ENCODE results near the gene PAK1.

DNA sequence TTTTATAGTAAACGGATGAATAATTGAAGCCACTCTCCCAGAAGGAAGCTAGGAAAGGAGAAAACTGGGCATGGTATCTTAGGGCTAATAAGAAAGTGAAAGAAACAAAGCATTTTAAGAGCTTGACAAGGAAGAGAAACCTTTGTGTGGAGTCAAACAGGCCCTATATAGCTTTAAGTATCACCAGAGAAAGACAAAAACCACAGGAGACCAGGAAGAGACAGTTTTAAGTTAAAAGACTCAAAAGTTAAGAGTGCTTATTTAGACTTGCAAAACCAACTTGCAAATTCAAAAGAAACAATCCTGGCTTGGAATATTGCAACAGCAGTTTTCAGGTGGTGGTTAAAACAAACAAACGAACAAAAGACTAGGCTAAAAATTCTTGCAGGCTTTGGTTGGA is 3.4 kb downstream of the PAK1 start:
- no peak for TF ChIP-seq POLR2AphosphoS5 (IDR thresholded peaks at IDR 0.05; ENCODE audit: insufficient read depth, low read depth, low read length)
- TF ChIP-seq POLR2A (IDR thresholded peaks at IDR 0.05; ENCODE audit: low read depth, low read length): no peak
- no peak for TF ChIP-seq GATA2 (IDR thresholded peaks at IDR 0.05; ENCODE audit: insufficient read depth, insufficient read length, low read depth, low read length)
- TF ChIP-seq, protein P1, sequence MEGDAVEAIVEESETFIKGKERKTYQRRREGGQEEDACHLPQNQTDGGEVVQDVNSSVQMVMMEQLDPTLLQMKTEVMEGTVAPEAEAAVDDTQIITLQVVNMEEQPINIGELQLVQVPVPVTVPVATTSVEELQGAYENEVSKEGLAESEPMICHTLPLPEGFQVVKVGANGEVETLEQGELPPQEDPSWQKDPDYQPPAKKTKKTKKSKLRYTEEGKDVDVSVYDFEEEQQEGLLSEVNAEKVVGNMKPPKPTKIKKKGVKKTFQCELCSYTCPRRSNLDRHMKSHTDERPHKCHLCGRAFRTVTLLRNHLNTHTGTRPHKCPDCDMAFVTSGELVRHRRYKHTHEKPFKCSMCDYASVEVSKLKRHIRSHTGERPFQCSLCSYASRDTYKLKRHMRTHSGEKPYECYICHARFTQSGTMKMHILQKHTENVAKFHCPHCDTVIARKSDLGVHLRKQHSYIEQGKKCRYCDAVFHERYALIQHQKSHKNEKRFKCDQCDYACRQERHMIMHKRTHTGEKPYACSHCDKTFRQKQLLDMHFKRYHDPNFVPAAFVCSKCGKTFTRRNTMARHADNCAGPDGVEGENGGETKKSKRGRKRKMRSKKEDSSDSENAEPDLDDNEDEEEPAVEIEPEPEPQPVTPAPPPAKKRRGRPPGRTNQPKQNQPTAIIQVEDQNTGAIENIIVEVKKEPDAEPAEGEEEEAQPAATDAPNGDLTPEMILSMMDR (IDR thresholded peaks at IDR 0.05; ENCODE audit: extremely low read depth in 1 of 2, insufficient read depth in 1 of 2, low read depth in 1 of 2, low read length in 2 of 2): no peak
- no peak for TF ChIP-seq EZH2 (IDR thresholded peaks at IDR 0.05; ENCODE audit: borderline replicate concordance, low read depth, low read length, severe bottlenecking)

Measured in endothelial cell of umbilical vein (primary cell).